ENCODE measurements around the gene ZNF358. TPM values are rescaled to one million over a fixed set of nuclear protein-coding genes. Genes with fewer than 3 reads are reported as not detected.

Gene ZNF358
- total RNA-seq, 1 donor from 2014 or later, result 76.7 TPM

DNA sequence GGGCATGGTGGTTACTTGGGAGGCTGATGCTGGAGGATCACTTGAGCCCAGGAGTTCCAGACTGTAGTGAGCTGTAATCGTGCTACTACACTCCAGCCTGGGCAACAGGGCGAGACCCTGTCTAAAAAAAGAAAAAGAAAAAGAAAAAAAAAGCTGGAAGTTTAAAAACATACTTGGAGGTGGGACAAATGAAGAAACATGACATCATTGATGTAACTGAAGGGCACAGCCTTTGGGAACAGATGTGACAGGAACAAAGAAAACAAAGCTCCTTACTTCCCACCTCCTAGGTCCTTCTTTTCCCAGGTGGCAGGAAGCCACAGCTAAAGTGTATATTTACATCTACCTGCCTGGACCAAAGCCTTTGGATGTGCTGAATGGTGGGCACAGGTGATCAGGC, 29.0 kb upstream of the ZNF358 start:
- intact Hi-C loops (cut with DNase I), result loop anchor here (5.0 kb wide), 1 partner anchor 35 kb away; the partner anchor contains the start of gene MCOLN1
- no peak for DNase-seq (ENCODE audit: low spot score)

DNA sequence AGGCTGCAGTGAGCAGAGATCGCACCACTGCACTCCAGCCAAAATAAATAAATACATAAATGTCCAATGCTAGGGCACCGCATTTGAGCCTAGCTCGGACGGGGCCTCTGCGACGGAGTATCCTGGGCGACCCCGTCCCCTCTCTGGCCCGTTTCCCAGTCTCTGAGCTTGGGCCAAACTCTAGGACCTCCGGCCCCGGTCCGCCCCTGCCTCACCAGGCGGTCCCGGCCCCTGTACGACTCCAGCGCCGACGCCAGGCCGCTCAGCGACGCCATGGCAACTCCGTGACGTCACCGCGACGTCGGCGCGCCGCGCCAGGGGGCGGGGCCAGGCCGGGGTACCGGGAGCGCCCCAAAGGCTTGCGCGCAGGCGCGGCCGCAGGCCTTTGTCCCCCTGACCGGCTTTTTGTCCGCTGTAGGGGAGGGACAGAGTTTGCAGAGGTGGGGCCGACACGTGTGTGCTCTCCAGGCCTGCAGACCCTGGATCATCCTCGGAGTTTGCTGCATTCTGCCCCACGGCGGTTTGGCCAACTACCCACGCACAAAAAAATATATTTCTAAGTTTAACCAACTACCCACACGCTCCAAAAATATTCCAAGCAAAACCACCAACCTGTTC, 27.1 kb upstream of the ZNF358 start, which contains the start of gene PEX11G:
Gene PEX11G, minus strand, starts transcription at position 300 of the 618 bp plus-strand sequence. Its CDS starts 25 bp downstream, at position 275.
- peak; percentile 98 for DNase-seq (ENCODE audit: low spot score)
- intact Hi-C loops (cut with DNase I), result loop anchor here (5.0 kb wide), 1 partner anchor 33 kb away; the partner anchor contains the start of gene MCOLN1

DNA sequence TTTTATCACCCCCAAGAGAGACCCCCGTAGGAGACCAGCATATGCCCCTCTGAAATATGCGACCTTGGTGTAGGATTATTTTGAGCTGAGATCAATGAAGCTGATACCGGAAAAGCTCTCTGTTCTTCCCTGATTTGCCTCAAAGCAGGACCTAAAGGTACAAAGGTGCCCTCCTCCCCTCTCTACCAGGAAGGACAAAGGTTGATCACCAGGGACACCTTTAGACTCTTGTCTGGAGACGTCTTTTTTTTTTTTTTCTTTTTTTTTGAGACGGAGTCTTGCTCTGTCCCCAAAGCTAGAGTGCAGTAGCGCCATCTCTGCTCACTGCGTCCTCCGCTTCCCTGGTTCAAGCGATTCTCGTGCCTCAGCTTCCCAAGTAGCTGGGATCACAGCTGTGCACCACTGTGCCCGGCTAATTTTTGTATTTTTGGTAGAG, 26.3 kb upstream of the ZNF358 start:
- intact Hi-C loops (cut with DNase I), result loop anchor here (5.0 kb wide), 1 partner anchor 33 kb away; the partner anchor contains the start of gene MCOLN1
- DNase-seq (ENCODE audit: low spot score), result no peak

DNA sequence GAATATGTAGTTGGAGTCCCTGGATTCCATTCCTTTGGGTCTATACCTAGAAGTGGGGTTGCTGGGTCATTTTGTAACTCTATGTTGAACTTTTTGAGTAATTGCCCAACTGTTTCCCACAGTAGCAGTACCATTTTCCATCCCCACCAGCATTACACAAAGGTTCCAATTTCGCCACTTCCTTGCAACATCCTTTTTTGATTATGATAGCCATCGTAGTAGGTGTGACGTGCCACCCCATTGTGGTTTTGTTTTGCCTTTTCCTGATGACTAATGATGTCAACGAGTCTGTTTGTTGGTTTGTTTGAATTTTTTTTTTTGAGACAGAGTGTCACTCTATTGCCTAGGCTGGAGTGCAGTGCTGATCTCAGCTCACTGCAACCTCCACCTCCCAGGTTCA, 23.8 kb upstream of the ZNF358 start:
- DNase-seq (ENCODE audit: low spot score), result no peak
- intact Hi-C loops (cut with DNase I), result no loop called here

DNA sequence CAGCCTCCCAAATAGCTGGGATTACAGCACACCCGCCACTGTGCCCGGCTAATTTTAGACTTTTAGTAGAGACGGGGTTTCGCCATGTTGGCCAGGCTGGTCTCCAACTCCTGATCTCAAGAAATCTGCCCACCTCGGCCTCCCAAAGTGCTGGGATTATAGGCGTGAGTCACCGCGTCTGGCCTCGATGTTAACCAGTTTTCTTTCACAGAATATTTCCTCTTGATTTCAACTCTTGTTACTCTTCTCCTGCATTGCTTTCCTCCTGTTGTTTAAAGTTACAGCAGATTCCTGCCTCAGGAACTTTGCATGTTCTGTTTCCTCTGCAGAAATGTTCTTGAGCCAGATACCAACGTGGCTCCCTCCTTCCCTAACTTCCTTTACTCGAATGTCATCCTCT, 23.3 kb upstream of the ZNF358 start:
- intact Hi-C loops (cut with DNase I), result no loop called here

DNA sequence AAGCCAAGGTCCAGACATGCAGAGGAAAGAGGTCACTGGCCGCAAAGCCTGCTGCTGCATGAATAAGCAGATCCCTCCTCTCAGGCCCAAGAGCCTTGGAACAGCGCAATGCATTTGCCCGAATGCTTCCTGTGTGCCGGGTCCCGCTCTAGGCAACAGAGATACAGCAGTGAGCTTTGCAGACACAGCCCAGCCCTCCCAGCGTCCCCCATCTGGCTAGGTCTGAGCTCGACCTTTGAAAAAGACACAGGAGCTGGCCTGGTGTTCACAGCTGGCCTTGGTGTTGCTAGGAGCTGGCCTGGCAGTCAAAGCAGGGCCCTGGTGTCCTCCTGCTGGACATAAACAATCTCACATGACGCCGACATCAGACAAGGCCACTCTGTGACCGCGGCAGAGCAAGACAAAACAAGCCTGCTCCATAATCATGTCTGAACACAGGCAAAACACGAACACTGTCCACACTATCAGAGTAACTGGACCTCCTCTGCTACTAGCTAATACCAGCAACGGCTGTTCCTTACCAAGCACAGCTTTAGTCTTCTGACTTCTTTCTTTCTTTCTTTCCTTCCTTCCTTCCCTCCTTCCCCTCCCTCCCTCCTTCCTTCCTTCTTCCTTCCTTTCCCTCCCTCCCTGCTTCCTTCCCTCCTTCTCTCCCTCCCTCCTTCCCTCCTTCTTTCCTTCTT, 21.3 kb upstream of the ZNF358 start:
- intact Hi-C loops (cut with DNase I), result no loop called here
- no peak for DNase-seq (ENCODE audit: low spot score)

More for the DNA sequence above, 23.3 kb upstream of the ZNF358 start:
- no peak for DNase-seq (ENCODE audit: low spot score)

DNA sequence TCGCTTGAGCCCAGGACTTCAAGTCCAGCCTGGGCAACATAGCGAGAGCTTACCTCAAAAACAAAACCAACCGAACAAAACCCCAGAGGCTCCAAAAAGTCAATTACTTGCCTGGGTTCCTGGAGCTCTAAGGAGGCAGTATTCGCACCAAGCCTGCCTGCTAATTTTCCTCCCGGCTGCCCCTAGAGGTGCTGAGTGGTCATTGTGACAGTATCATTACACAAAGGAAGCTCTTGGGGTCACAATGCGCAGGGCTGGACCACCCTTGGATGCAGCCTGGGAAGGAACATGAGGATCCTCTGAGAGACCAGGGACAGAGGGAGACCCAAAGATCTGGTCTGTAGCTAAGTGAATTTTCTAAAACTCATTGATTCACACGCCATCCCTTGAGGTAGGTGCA, 18.6 kb upstream of the ZNF358 start:
- DNase-seq (ENCODE audit: low spot score), result no peak
- intact Hi-C loops (cut with DNase I), result no loop called here

DNA sequence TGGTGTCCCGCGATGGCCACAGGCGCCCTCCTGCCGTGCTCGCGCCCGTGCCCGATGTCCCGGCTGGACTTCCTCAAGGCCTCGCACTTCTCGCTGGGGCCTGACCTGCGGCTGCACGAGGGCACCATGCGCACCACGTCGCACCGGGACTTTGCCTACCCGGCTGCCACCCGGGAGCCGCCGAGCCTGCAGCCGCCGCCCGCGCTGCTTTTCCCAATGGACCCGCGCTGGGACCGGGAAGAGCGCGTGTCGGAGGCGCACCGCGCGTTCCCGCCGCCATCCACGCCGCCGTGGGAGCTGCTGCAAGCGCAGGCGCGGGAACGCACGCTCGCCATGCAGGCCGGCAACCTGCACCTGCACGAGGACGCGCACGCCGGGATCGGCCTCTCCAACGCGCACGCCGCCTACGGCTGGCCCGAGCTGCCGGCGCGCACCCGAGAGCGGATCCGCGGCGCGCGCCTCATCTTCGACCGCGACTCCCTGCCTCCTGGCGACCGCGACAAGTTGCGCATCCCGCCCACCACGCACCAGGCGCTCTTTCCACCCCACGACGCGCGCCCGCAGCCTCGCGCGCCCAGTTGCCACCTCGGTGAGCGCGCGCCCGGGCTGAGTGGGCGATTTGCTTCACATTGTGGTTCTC, 15.0 kb upstream of the ZNF358 start:
- no peak for DNase-seq (ENCODE audit: low spot score)
- intact Hi-C loops (cut with DNase I), result no loop called here

DNA sequence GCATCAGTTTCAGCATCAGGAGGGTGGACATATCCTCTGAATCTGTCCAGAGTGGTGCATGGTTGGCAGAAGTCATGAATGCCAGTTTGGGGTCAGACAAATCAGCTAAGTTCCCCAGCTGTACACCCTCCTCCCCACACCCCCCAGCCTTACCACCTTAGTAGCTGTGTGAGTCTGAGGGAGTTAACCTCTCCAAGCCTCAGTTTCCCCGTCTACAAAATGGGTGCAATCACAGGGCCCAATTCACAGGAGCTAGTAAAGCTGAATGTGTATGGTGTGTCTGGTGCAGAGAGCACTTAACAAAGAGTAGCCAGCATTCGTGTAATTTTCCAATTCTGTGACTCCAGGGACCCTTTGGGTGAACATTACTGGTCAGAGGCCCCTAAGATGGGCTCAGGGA, 13.4 kb upstream of the ZNF358 start:
- intact Hi-C loops (cut with DNase I), result no loop called here
- DNase-seq (ENCODE audit: low spot score), result no peak

DNA sequence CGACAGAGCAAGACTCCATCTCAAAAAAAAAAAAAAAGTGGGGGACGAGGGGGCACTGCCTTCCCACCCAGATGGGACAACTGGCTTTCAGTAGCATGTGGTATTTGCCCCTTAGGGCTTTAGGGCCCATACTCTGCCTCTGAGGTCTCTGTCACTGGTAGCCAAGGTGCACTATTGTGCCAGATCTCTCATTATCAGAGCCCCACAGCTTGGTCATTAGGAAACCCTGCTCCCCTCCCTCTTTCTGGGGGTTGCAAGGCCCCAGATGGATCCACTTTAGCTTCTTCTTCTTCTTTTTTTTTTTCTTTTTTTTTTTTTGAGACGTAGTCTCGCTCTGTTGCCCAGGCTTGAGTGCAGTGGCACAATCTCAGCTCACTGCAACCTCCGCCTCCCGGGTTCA, 11.2 kb upstream of the ZNF358 start:
- DNase-seq (ENCODE audit: low spot score), result no peak
- intact Hi-C loops (cut with DNase I), result no loop called here

DNA sequence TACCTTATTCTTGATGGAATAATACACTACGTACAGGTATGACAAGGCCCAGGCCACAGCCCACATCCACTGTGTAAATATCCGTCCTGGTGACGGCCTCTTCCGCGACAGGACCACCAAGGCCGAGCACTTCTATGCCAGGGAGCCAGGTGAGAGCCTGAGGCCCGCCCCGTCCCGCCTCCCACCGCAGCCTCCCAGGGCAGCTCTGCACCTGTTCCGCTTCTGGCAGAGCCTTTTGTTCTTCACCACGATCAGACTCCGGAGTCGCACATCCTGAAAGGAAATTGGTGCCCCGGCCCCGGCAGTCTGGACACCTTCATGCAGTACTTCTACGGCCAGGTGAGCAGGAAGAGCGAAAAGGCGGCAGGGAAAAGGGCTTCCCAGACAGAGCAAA, 10.6 kb upstream of the ZNF358 start:
- DNase-seq (ENCODE audit: low spot score), result no peak
- intact Hi-C loops (cut with DNase I), result no loop called here

DNA sequence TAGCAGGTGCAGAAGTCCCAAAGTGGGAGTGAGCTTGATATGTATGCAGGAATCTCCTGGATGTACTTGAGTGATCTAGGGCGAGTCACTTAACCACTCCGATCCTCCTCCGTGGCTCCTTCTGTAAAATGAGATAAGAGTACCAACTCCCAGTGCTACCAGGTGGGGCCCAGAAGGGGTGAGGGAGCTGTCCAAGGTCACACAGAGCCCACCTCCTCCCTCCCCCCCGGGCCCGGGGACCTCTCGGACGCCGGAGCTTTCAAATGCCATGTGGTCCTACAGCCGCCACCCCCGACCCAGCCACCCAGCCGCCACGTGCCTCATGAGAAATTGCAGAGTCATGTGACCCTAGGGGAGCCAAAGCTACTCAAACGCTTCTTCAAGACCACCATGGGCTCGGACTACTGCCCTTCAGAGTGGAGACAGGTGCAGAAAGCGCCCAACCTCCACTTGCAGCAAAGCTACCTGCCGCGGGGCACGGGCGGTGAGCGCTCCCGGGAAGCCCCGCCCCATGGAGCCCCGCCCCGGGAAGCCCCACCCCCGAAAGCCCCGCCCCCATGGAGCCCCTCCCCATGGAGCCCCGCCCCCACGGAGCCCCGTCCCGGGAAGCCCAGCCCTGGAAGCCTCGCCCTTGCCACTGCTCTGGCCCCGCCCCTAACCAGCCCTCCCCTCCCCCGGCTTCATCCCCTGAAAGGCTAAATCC, 10.1 kb upstream of the ZNF358 start:
- intact Hi-C loops (cut with DNase I), result no loop called here
- no peak for DNase-seq (ENCODE audit: low spot score)

DNA sequence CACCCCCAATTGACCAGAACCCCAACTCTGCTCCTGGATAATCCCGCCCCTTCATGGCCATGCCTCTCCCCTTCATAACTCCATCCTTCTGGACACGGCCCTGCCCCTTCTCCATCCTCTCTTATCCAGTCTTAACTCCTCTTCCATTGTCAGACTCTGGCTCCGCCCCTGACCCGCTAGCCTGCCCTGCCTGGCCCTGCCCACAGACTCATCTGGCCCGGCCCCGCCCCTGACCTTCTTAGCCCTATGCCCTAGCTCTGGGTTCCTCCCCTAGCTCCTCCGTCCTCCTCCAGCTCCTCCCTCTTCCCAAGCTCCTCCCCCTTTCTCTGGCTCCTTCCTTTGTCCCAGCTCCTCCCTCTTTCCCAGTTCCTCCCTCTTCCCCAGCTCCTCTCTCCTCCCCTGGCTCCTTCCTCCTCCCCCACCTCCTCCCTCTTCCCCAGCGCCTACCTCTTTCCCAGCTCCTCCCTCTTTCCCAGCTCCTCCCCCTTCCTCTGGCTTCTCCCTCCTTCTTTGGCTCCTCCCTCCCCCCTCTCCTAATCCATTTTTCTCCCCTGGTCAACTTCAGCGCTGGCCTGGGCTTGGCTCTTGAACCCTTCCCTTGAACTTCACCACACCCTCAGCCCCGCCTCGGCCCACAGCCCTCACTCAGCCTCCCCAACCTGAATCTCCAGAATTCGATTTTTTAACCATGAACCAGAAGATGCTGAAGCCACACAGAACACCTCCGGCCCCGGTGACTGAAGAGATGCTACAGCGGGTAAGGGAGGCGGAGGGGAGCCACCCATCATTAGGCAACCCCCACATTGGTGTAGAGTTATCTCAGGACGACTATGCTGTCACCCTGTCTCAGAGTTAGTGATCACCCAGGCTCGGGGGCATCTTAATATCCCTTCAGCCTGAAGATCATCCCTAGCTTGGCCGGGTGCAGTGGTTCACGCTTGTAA, 9.2 kb upstream of the ZNF358 start:
- peak; percentile 88 for DNase-seq (ENCODE audit: low spot score)
- intact Hi-C loops (cut with DNase I), result no loop called here

DNA sequence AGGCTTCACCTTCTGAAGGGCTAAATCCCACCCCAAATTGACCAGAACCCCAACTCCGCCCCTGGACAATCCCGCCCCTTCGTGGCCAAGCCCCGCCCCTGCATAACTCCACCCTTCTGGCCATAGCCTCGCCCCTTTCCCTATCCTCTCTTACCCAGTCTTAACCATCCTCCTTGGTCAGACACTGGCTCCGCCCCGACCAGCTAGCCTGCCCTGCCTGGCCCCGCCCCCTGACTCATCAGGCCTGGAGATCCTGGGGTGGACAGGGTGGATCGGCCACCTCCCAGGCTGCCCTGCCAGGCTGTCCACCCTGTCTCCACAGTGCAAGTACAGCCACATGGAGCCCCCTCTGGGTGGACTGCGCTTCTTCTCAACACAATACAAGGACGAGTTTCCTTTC, 8.0 kb upstream of the ZNF358 start:
- no peak for DNase-seq (ENCODE audit: low spot score)
- intact Hi-C loops (cut with DNase I), result no loop called here

DNA sequence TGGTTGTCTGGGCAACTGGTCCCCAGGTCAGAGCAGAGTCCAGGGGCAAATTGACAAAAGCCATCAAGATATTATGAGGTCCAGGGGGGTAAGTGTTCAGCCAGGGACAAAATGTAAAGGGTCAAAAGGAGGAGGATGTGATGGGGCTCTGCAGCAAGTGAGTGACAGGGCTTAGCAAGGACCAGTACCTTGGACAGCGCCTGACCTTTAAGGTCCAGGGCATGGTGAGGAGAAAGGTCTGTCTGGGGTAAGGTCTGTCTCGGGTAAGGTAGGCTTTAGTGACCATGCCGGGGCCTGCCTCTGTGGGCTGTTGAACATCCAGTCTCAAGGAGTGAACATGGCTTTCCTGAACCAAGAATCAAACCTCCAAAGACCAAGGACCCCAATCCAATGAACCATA, 6.3 kb upstream of the ZNF358 start:
- DNase-seq (ENCODE audit: low spot score), result no peak
- intact Hi-C loops (cut with DNase I), result no loop called here

DNA sequence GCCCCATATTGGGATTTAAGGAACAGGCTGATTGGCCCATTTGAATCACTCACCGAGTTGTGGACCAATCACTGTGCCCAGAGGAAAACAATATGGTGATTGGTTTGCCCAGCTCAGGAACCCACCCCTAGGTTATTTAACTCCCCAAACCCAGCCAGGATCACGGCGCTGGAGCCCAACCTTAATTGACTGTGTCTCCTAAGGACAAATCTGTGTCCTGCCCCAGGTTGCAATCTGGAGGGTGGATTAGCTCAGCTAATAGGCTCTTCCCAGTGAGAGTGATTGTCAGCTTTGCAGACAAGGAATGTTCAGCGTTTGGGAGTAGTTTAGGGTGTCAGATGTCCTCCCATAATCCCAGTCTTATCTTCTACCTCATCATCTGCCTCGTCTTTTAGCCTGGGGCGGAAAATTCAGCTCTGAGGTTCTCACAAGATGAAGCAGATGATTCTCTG, 3.5 kb upstream of the ZNF358 start:
- no peak for DNase-seq (ENCODE audit: low spot score)
- intact Hi-C loops (cut with DNase I), result no loop called here

DNA sequence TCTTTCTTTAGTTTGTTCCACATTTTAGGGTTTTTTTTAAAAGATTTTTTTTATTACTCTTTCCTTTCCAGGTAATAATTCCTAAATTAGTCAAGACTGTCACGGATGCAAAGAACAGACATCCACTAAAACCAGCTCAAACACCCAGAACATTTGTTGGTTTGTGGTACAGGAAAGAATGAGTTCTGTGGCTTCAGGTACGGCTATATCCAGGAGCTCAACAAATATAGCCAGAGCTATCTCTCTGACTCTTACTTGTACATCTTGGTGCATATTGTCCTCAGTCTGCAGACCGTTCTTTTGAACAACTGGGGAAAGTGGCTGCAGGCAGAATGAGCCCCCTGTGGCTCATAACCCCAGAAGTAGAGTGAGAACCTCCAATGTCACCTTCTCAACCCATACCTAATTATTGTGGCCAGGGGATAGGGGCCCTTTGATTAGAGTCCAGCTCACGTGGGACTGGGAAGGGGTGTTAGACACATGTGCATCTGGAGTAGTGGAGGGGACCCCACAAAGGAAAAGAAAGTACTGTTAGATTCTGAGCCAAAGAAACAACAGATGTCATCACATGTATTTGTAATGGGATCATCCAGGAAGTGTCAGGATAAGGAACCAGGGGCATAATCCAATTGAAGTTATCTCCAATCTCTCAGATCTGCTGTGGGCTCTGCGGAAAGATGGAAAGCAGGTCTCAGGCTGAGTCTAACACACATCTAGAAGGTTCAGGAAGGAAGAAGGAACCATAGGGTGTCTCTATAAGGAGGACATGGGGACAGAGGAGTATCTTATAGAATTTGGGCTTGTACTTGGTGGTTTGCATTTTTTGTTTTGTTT, 1.9 kb upstream of the ZNF358 start:
- DNase-seq (ENCODE audit: low spot score), result no peak
- intact Hi-C loops (cut with DNase I), result no loop called here

DNA sequence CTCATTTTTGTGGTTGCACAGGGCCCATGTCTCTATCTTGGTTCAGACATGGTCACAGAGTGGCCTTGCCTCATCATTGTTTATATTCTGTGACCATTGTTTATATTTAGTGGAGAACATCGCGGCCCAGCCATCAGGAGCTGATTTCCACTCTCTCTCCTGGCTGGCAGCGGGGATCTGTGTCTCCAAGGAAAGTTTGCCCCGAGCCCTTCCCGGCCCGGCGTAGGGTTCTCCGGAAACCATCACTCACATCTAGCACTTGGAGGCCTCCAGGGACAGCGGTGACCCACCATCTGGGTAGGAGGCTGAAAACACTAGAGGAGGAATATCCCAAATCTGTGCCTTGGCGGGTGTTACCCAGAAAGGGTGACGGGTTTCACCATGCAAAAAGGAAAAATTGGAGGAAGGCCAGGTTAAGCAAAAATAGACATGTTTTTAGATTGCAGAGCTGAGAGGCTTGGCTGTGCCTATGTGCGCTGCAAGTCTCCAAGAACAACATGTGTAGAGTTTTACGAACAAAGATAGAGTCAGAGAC, 726 bp upstream of the ZNF358 start:
- intact Hi-C loops (cut with DNase I), result no loop called here
- DNase-seq (ENCODE audit: low spot score), result no peak
